Thyroid gland (tissue), 4 donors: ENCODE results near the gene PRDM2. TPM values are rescaled to one million over a fixed set of nuclear protein-coding genes. Genes with fewer than 3 reads are reported as not detected.

Source experiments
- DNase-seq, 2 donors: peaks; one replicate each; pipeline ENCODE4 v3.0.0-alpha.2; 2019
- H3K27ac ChIP-seq, 3 donors: fragments of 200-600 bp; sonication (generic); 1 replicate in 2 of 3; 2 replicates in 1 of 3; pipeline ENCODE4 v1.5.1; 2016 to 2019; ENCODE audit warnings: mild to moderate bottlenecking in 1 of 3, moderate library complexity in 1 of 3
- H3K27me3 ChIP-seq: fragments of 200-600 bp; sonication (generic); one replicate; pipeline ENCODE4 v1.5.1; 2019
- H3K36me3 ChIP-seq, 2 donors: fragments of 200-600 bp; sonication (generic); one replicate each; pipeline ENCODE4 v1.5.1; 2016 to 2019
- H3K4me1 ChIP-seq, 2 donors: fragments of 200-600 bp; sonication (generic); one replicate each; pipeline ENCODE4 v1.5.1; 2017 to 2019
- H3K4me3 ChIP-seq, 3 donors: fragments of 200-600 bp; sonication (generic); replicated peaks in 1 of 3; 1 replicate in 2 of 3; 2 replicates in 1 of 3; pipeline ENCODE4 v1.5.1; 2016; ENCODE audit warnings: mild to moderate bottlenecking in 1 of 3
- H3K9me3 ChIP-seq: fragments of 200-600 bp; sonication (generic); one replicate; pipeline ENCODE4 v1.5.1; 2017
- POLR2A ChIP-seq, 2 donors: fragments of 450-650 bp; IDR thresholded peaks; one replicate each; pipeline ENCODE4 v1.6.1; 2017; ENCODE audit warnings: antibody characterized with exemption in 2 of 2, mild to moderate bottlenecking in 2 of 2, moderate library complexity in 1 of 2
- WGBS, 2 donors: methylation state at CpG; one replicate each; pipeline ENCODE4 v1.1.5; 2017; 5-methylcytosine and 5-hydroxymethylcytosine counted together
- intact Hi-C: fragments of 100-400 bp; cut with DNase I; formaldehyde crosslinking; loops from one replicate; pipeline ENCODE4 v1.15.1; 2023
- total RNA-seq, 4 donors: library from RNA; depleted of rRNA; stranded (reverse); fragments of >200 nt; gene quantifications; one replicate each; pipeline ENCODE4 v1.2.3, GENCODE V29; 2016
- TF ChIP-seq, protein P1 (sequence below), 6 experiments: fragments of 200-600 bp in 3 of 6; fragments of 450-650 bp in 3 of 6; sonication (generic) in 3 of 6; IDR thresholded peaks; one replicate each; pipeline ENCODE4 v1.5.1; 2016 to 2019; ENCODE audit warnings: antibody characterized with exemption in 6 of 6, mild to moderate bottlenecking in 2 of 6, inconsistent platforms in 1 of 6, moderate library complexity in 1 of 6

PRDM2 gene
- total RNA-seq, 4 donors from 2014 or later, result 39.5 to 63.9 (median 45.4) TPM

DNA sequence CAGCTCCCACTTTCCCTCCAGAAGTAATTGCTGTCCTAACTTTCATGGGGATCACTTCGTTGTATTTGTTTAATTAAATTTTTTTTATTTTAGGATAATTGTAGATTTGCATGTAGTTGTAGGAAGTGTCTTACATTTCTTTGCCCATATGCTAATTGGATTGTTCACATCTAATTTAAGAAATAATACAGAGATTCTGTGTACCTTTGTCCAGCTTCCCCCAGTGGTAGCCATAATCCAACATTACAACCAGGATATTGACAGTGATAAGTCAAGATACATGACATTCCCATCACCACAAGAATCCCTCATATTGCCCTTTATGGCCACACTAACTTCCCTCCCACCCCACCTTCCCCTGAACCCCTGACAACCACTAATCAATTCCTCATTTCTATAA, 136.6 kb downstream of the PRDM2 start:
- H3K4me1 ChIP-seq, result no peaks in the 10 kb centered on the region
- intact Hi-C loops, result no loop called here
- no peaks in the 10 kb centered on the region for H3K36me3 ChIP-seq
- 95 to 97% methylated on average over 1 of the region's 1 CpG for WGBS, 2 donors
- no peaks in the 10 kb centered on the region for H3K27me3 ChIP-seq
- no peak for DNase-seq
- no peak overlapping the region for H3K27ac ChIP-seq
- TF ChIP-seq, protein P1, sequence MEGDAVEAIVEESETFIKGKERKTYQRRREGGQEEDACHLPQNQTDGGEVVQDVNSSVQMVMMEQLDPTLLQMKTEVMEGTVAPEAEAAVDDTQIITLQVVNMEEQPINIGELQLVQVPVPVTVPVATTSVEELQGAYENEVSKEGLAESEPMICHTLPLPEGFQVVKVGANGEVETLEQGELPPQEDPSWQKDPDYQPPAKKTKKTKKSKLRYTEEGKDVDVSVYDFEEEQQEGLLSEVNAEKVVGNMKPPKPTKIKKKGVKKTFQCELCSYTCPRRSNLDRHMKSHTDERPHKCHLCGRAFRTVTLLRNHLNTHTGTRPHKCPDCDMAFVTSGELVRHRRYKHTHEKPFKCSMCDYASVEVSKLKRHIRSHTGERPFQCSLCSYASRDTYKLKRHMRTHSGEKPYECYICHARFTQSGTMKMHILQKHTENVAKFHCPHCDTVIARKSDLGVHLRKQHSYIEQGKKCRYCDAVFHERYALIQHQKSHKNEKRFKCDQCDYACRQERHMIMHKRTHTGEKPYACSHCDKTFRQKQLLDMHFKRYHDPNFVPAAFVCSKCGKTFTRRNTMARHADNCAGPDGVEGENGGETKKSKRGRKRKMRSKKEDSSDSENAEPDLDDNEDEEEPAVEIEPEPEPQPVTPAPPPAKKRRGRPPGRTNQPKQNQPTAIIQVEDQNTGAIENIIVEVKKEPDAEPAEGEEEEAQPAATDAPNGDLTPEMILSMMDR (IDR thresholded peaks at IDR 0.05), result no peak
- no peaks in the 10 kb centered on the region for H3K9me3 ChIP-seq
- H3K4me3 ChIP-seq, result no peak overlapping the region

DNA sequence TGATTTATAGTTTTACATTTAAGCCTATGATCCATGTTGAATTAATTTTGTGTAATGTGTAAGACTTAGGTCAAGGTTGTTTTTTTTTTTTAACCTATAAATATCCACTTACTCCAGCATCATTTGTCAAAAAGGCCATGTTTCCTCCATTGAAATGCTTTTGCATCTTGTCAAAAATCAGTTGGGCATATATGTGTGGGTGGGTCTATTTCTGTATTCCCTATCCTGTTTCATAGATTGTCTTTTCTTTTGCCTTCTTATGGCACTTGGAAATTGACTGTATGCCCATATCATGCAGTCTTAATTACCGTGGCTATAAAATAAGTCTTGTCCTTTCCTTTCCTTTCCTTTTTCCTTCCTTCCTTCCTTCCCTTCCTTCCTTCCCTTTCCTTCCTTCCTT, 138.2 kb downstream of the PRDM2 start:
- 84 to 87% methylated on average over 1 of the region's 1 CpG for WGBS, 2 donors
- intact Hi-C loops, result no loop called here
- Histone ChIP-seq H3K36me3 (no peaks in the 10 kb centered on the region), H3K4me3 (no peak overlapping the region), H3K9me3 (no peaks in the 10 kb centered on the region), H3K27ac (no peak overlapping the region), H3K27me3 (no peaks in the 10 kb centered on the region), H3K4me1 (no peaks in the 10 kb centered on the region)
- TF ChIP-seq, protein P1 (IDR thresholded peaks at IDR 0.05), result no peak
- no peak for TF ChIP-seq POLR2A (IDR thresholded peaks at IDR 0.05)
- no peak for DNase-seq

DNA sequence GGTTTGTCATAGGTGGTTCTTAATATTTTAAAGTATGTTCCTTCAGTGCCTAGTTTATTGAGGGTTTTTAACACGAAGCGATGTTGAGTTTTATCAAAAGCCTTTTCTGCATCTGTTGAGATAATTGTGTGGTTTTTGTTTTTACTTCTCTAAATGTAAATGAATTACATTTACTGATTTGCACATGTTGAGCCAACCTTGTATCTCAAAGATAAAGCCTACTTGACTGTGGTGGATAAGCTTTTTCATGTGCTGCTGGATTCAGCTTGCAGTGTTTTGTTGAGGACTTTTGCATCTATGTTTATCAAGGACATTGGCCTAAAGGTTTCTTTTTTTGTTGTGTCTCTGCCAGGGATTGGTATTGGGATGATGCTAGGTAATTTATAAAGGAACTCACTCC, 142.5 kb downstream of the PRDM2 start:
- no peak overlapping the region for H3K4me3 ChIP-seq
- no peaks in the 10 kb centered on the region for H3K27me3 ChIP-seq
- no peak for DNase-seq
- 93 to 94% methylated on average over 2 of the region's 2 CpGs for WGBS, 2 donors
- no peaks in the 10 kb centered on the region for H3K4me1 ChIP-seq
- no peaks in the 10 kb centered on the region for H3K36me3 ChIP-seq
- H3K9me3 ChIP-seq, result no peaks in the 10 kb centered on the region
- H3K27ac ChIP-seq, result no peak overlapping the region
- TF ChIP-seq, protein P1 (IDR thresholded peaks at IDR 0.05), result no peak
- TF ChIP-seq POLR2A (IDR thresholded peaks at IDR 0.05), result no peak
- intact Hi-C loops, result no loop called here

DNA sequence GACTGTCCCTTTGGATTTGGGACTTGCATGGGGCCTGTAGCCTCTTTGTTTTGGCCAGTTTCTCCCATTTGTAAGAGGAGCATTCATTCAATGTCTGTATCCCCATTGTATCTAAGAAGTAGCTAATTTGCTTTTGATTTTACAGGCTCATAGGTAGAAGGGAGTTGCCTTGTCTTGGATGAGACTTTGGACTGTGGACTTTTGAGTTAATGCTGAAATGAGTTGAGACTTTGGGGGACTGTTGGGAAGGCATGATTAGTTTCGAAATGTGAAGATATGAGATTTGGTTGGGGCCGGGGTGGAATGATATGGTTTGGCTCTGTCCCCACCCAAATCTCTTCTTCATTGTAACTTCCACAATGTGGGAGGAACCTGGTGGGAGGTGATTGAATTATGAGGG, 151.7 kb downstream of the PRDM2 start:
- no peaks in the 10 kb centered on the region for H3K36me3 ChIP-seq
- no peaks in the 10 kb centered on the region for H3K4me1 ChIP-seq
- DNase-seq, result no peak
- 89 to 99% methylated on average over 2 of the region's 2 CpGs for WGBS, 2 donors
- H3K27ac ChIP-seq, result no peak overlapping the region
- no peaks in the 10 kb centered on the region for H3K27me3 ChIP-seq
- H3K4me3 ChIP-seq, result no peak overlapping the region
- no peaks in the 10 kb centered on the region for H3K9me3 ChIP-seq
- TF ChIP-seq, protein P1 (IDR thresholded peaks at IDR 0.05), result no peak
- no peak for TF ChIP-seq POLR2A (IDR thresholded peaks at IDR 0.05)
- intact Hi-C loops, result no loop called here

DNA sequence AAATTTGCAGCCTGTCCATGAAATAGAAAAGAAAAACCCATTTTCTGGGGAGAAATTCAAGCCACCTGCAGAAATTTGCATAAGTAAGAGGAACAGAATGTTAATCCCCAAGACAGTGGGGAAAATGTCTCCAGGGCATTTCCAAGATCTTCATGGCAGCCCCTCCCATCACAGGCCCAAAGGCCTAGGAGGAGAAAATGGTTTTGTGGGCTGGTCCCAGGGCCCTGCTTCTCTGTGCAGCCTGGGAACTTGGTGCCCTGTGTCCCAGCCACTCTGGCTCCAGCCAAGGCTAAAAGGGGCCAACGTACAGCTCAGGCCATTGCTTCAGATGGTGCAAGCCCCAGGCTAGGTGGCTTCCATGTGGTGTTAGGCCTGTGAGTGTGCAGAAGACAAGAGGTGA, 155.6 kb downstream of the PRDM2 start:
- intact Hi-C loops, result no loop called here
- 90% methylated on average over 1 of the region's 1 CpG; no CpG with 5 or more reads in 1 of the 2 donors for WGBS, 2 donors
- no peak for DNase-seq
- H3K27me3 ChIP-seq, result no peaks in the 10 kb centered on the region
- no peak overlapping the region for H3K27ac ChIP-seq
- no peaks in the 10 kb centered on the region for H3K9me3 ChIP-seq
- no peak for TF ChIP-seq POLR2A (IDR thresholded peaks at IDR 0.05)
- TF ChIP-seq, protein P1 (IDR thresholded peaks at IDR 0.05), result no peak
- H3K4me3 ChIP-seq, result no peak overlapping the region
- H3K36me3 ChIP-seq, result no peaks in the 10 kb centered on the region
- H3K4me1 ChIP-seq, result no peaks in the 10 kb centered on the region
